ENCODE measurements around the gene CGB1.
"Not testable (repeated sequence)": the region's sequence is repeated elsewhere in the genome, so short reads cannot be mapped to it uniquely, and the experiment has no call there.

Gene CGB1

DNA sequence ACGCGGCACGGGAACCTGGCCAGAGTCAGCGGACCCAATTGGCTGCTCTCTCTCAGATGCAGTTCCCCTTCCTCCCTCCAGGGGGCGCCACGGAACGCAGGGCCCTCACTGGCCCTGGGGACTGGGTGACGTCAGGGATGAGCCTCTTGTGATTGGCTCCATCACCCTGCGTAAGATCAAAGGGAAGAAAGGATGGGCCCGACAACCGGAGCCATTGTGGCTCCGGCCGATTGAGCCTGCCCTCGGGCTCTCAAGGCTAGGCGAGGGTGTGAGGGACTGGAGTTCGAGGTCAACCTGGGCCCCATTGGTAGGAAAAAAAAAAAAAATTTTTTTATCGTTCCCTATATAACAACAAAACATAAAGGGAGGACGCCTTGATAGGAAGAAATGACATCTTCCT, at the start of gene CGB1:
TSS of gene CGB1 (minus strand) at position 81 of the 400 bp plus-strand sequence. CDS start 184 bp downstream, outside the sequence.
- in situ Hi-C loops (cut with MboI; ENCODE audit: low sequenced_read_pairs) = not testable (repeated sequence)

DNA sequence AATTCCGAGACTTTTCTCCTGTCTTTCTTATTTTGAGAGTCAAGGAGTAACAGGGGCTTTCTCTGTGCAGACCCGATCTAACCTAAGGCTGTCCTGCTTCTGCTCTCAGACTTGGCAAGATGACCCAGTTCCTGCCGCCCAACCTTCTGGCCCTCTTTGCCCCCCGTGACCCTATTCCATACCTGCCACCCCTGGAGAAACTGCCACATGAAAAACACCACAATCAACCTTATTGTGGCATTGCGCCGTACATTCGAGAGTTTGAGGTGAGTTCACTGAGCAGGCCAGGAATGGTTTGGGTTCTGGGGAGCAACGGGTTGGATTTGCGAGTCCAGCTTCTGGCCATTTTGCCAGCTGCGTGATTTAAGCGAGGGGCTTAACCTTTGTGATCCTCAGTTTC, 49.6 kb upstream of the CGB1 start:
- in situ Hi-C loops (cut with MboI; ENCODE audit: low sequenced_read_pairs) = no loop called here

DNA sequence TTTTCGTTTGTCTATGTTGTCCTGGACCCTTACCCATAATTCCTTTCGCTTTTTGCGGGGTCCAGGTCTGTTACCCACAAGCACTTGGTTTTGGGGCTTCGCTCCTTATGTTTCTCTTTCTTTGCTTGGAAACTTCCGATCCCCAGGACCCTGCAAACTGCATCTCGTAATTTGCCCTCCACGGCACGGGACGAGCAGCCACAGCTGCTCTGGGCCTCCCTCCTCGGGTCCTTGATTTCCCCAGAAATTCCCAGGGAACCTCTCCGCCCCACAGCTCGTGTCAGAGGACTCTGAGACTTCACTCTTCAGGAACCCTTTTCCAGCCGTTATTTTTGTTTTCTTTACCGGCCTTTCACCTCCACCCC, 49.2 kb upstream of the CGB1 start:
- in situ Hi-C loops (cut with MboI; ENCODE audit: low sequenced_read_pairs) = no loop called here

DNA sequence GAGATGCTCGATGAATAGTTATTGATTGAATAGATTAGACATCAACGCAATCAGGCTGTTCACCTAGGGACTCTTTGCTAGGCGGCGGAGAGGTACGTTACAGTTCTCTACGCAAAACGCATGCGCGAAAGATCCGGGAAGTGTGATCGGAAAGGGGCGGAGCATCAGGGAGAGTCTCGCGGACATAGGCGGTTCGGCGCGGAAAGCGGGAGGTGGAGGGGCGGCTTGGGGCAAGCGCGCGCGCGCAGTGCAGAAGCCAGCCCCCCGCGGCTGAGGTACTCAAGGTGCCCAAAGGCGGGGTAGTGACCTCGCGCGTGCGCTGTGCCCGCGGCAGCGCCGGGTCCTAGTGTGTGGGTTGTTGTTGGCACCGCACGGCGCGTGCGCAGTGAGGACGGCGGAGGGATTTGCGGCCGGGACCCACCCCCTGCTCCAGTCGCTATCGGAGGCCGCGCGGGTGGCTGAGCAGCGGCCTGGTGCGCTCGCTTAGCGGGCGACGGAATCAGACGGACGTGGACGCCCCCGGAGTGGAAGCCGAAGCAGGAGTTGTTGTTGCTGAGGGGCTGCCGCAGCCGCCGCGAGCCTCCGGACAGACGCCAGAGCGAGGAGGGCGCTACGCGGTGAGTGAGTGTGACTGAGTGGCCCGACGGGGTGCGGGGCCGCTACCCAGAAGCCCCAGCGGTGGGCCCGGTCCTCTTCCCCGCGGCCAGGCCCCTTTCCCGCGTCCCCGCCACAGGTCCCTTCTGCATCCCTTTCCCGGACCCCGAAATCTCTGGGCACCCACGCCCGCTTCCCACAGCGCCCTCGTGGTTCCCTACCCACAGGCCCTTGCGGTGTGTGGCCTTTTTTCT, 48.5 kb upstream of the CGB1 start, which contains the start of gene SNRNP70:
TSS of gene SNRNP70 (plus strand) at position 432 of the 848 bp plus-strand sequence. CDS start 964 bp downstream, outside the sequence.
- in situ Hi-C loops (cut with MboI; ENCODE audit: low sequenced_read_pairs) = no loop called here

DNA sequence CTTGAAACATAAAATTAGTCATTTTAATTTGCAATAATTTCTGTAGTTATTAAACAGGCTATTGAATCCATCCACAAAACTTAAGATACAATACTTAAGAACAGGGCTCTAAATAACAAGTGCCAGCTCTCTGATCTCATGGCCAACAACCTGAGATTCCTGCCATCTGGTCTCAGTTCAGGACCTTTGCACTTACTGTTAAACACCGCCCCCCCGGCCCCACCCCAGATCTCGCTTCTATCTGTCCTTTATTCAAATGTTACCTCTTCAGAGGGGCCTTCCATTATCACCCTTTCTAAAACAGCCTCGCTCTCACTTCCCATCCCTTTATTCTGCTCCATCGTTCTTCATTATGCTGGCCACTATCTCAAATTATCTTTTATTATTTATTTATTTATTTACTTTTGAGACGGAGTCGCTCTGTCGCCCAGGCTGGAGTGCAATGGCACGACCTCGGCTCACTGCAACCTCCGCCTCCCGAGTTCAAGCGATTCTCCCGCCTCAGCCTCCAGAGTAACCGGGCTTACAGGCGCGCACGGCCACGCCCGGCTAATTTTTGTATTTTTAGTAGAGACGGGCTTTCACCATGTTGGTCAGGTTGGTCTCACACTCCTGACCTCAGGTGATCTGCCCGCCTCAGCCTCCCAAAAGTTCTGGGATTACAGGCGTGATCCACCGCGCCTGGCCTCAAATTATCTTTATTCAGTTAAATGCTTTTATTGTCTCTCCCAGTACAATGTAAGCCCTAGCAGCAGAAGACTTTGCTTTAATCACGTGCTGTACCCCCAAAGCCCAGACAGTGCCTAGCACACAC, 47.7 kb upstream of the CGB1 start:
- in situ Hi-C loops (cut with MboI; ENCODE audit: low sequenced_read_pairs) = no loop called here

DNA sequence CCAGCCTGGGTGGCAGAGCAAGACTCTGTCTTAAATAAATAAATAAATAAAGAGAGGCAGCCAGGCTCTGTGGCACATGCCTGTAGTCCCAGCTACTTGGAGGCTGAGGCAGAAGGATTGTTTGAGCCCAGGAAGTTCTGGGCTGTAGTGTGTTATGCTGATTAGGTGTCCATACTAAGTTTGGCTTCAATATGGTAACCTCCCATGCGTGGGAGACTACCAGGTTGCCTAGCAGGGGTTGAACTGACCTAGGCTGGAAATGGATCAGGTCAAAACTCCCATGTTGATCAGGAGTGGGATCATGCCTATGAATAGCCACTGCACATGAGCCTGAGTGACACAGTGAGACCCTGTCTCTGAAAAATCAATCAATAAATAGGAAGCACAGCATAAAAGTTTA, 44.6 kb upstream of the CGB1 start:
- in situ Hi-C loops (cut with MboI; ENCODE audit: low sequenced_read_pairs) = no loop called here

DNA sequence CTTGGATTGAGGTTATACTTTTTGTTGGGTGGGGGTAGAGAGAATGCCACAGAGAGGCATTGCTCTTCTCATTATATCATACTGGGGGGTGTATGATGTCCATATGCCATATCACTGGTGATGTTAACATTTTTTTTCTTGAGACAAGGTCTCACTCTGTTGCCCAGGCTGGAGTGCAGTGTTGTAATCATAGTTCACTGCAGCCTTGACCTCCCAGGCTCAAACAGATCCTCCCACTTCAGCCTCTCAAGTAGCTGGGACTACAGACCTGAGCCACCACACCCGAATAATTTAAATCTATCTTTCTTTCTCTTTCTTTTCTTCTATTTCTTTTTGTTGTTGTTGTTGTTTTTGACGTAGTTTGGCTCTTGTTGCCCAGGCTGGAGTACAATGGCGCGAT, 43.7 kb upstream of the CGB1 start:
- in situ Hi-C loops (cut with MboI; ENCODE audit: low sequenced_read_pairs) = no loop called here

DNA sequence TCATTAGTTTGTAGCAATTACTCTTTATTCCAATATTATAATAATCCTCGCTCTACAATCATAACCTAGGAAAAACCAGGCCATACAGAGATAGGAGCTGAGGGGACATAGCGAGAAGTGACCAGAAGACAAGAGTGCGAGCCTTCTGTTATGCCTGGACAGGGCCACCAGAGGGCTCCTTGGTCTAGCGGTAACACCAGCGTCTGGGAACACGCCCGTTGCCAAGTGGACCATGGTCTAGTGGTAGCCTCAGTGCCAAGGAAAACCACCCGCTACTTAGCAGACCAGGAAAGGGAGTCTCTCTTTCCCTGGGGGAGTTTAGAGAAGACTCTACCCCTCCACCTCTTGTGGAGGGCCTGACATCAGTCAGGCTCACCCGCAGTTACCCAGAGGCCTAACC, 38.2 kb upstream of the CGB1 start:
- in situ Hi-C loops (cut with MboI; ENCODE audit: low sequenced_read_pairs) = not testable (repeated sequence)

DNA sequence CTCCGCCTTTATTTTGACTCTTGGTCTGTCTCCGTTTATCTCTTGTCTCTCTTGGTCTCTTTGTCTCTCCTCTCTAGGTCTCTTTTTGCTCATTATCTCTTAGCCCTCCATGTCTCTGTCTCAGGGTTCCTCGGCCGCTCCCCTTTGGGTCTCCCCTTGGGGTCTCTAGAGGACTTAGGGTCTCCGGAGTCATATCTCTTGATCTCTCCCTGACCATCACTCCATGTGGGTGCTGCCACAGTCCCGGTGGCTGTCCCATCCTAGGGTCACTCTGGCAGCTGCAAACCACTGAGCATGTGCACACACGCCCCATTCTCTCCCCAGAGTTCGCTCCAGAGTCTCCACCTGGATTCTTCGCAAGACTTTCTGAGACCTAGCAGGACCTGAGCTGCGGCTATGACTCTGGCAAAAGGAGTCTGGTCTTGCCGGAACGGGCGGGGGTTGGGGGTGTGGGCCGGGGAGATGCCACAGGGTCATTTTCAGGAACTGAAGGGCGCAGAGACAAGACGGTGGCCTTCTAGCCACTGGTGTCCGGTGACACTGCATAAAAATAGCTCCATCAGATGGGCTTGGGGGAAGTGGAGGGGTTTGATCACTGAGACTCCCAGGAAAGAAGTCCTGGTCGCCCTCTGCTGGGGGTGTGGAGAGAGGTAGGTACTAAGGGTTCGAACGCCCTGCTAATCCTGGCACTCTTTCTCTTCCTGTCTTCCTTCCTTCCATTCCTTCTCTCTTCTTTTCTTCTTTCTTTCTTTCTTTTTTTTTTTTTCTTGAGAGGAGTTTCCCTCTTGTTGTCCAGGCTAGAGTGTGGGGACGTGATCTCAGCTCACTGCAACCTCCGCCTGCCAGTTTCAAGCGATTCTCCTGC, 37.1 kb upstream of the CGB1 start:
- in situ Hi-C loops (cut with MboI; ENCODE audit: low sequenced_read_pairs) = no loop called here

DNA sequence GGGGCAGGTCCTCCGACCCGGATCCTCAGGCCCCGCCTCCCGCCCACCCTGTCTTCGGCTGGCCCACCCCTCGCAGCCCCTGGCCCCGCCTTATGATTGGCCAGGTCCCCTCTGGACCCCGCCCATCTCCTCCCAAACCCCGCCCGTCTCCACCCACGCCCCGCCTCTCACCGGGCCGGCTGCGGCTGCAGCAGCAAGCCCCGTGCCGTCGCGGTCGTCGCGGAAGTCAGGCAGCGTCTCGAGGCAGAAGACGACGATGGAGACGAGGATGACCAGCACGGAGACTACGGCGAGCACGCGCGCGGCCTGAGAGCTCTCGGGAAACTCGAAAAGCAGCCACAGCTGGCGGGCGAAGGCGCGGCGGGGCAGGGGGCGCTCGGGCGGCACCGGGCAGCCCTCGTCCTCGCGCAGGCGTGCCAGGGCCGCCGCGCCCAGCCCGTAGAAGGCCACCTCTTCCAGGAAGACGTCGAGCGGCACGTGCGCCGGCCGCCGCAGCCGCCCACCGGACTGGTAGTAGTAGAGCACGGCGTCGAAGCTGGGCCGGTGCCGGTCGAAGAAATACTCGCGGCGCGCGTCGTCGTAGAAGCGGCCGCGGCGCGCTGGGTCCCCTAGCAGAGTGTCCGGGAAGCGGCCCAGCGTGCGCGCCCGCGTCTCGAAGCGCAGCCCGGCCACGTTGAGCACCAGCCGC, 35.3 kb upstream of the CGB1 start:
- in situ Hi-C loops (cut with MboI; ENCODE audit: low sequenced_read_pairs) = no loop called here

DNA sequence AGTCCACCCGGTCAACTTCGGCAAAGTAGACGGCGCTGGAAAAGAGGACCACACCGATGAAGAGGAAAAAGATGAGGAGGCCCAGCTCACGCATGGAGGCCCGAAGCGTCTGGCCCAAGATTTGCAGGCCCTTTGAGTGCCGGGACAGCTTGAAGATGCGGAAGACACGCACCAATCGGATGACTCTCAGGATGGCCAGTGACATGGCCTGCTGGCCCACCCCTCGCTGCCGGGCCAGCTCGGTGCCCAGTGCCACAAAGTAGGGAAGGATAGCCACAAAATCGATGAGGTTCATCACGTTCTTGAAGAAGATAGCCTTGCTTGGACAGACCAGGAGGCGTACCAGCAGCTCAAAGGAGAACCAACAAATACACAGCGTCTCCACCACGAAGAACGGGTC, 33.7 kb upstream of the CGB1 start:
- in situ Hi-C loops (cut with MboI; ENCODE audit: low sequenced_read_pairs) = no loop called here

DNA sequence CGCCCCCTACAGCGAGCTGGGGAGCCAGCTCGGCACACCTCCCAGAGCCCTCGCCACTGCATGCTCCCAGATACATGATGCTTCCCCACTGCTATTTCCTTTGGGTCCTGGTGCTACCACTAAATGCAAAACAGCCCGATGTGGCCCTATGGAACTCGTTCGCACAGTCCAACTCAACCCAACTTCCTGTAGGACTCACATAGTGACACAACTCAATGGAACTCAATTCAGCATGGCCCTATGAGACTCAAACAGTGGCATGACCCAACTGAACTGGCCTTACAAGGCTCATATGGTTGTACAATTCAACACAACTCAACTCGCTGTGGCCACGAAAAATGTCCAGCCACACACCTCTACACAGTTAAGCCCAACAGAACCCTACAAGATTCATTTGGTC, 32.3 kb upstream of the CGB1 start:
- in situ Hi-C loops (cut with MboI; ENCODE audit: low sequenced_read_pairs) = no loop called here

DNA sequence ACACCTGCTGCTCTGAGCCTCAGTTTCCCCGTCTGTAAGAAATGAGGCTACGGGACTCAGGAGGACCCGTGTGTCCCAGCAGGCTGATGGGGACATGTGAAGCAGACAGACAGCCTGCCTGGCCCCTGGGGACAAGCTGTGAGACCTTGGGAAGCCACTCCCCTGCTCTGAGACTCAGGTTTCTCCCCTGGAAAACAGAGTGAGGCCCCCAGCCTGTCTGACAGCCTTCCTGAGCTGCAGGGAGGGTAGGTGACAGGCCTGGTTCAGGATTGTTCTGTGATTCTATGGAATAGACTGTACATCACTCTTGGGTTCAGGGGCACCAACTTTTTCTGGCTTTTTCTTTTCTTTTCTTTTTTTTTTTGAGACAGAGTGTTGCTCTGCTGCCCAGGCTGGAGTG, 30.9 kb upstream of the CGB1 start:
- in situ Hi-C loops (cut with MboI; ENCODE audit: low sequenced_read_pairs) = no loop called here

DNA sequence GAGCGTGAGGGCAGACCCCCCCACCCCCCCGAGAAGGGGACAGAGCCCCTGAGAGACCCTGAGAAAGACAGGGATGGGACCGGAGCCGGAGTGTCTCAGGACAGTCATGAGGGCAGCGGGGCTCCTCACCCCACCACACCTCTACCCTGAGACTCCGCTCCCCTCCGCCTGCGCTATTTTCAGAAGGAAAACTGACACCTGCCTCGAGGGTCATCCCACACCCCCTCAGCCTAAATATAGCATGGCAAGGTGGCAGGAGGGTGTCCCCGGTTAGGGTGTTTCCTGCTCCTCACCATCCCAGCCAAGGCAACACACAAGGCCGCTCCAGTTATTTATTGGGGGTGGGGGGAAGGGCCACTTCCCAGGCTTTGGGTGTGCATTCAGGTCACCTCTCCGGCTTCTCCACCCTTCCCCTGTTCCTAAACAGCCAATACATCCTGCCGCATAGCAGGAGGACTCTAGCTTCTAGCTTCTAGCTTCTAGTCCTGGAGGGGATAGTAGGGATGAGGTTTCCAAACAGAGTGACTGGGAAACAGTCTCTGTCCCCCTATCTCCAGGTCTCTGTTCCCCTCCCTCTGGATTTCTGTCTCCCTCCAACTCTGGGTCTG, 29.3 kb upstream of the CGB1 start:
- in situ Hi-C loops (cut with MboI; ENCODE audit: low sequenced_read_pairs) = no loop called here

DNA sequence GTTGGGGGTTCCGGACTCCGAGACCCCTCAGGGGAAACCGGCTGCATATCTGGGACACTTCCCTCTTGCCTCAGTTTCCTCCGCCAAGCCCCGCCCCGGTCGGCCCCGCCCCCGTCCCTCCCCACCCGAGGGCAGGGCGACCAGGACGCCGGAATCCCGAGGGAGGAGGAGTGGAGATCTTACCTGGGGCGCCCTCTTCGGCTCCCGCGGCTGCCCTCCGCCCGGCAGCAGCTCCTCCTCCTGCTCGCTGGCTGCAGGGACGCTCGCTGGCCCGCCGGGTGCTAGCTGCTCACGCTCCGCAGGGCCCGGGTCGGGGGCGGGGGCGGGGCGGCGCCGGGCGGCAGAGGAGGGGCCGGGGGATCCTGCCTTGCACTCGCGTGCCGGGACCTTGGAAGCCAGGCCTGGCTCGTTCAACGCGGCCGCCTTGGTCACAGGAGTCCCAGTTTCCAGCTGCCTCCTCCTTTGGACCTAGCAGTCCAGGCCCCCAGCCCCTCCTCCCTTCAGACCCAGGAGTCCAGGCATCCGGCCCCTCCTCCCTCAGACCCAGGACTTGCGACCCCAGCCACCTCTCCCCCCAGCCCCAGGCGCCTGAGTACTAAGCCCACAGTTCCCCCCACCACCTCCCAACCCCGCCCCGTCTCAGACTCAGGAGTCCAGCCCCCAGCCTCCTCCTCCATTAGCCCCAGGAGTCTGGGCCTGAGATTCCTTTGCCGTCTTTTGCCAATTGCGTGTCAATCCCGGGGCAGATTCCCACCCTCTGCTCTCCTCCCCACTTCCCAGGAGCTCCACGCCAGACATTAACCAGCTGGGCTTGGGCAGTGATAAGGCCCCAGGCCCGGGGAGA, 28.3 kb upstream of the CGB1 start, which contains the start of gene NTF4:
TSS of gene NTF4 (minus strand) at position 51 of the 844 bp plus-strand sequence. CDS start 2,821 bp downstream, outside the sequence.
- in situ Hi-C loops (cut with MboI; ENCODE audit: low sequenced_read_pairs) = no loop called here

DNA sequence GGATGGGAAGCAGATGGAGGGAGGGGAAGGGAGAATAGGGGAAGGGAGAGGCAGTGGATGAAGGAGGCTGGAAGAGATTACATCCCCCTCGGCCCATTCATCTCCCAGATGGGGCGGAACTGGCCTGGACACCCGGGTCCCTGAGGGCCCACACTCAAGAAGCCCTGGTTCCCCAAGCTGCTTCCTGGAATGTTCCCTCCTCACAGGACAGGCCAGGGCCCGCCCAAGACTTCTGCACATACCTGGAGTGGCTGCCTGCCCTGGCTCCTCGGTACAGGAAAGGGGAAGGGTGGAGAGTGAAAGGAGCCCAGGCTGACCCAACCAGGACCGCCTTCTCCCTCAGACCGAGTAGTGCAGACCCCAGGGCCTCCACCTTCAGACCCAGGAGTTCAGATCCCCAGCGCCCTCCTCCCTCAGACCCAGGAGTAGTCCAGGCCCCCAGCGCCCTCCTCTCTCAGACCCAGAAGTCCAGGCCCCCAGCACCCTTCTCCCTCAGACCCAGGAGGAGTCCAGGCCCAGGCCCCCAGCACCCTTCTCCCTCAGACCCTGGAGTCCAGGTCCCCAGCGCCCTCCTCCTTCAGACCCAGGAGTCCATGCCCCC, 27.4 kb upstream of the CGB1 start:
- in situ Hi-C loops (cut with MboI; ENCODE audit: low sequenced_read_pairs) = no loop called here

DNA sequence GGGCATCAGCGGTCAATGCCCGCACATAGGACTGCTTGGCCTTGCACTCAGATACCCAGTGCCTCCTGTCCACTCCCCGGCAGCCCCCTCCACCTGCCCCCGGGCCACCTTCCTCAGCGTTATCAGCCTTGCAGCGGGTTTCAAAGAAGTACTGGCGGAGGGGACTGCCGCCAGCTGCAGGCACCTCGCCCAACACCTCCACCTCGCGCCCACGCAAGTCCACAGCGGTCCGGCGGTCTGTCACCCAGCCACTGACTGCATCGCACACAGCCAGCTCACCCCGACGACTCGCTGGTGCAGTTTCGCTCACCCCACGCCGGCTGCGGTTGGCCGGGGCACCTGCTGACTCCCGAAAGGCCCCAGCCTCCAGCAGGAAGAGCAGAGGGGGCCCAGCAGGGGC, 24.8 kb upstream of the CGB1 start:
- in situ Hi-C loops (cut with MboI; ENCODE audit: low sequenced_read_pairs) = no loop called here

DNA sequence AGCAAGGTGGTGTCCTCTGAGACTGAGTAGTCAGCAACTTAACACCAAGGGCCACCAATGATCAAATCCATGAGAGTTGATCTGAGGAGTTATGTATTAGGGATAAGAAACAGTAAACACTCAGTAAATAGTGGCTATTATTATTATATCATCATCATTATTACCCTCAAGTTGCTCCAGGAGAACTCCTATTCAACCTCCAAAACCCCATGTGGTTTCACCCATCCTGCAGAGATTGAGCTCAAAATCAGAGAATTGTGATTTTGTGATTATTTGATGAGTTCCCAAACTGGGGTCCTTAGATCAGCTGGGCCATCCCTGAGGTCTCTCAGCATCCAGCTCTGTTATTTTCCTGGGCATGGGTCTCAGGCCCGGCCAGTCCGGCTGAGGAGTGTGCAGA, 24.3 kb upstream of the CGB1 start:
- in situ Hi-C loops (cut with MboI; ENCODE audit: low sequenced_read_pairs) = no loop called here

DNA sequence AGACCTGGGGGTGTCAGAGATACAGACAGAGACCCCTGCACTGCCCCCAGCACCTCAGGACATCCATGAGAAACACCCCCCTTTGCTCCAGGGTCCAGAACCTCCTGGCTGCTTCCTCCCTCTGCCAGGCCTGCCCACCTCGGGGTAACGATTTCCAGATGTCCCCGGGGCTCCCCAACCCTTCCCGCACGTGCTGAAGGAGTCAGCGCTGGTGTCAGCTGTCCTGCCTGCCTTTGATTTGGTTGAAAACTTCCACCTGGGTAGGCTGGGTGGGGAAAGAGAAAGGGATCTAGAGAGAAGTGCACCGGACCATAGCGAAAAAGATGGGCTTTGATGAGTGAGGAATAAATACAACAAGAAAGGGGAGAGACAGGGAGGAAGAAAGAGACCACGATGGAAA, 22.4 kb upstream of the CGB1 start:
- in situ Hi-C loops (cut with MboI; ENCODE audit: low sequenced_read_pairs) = no loop called here

Measured in HL-60/S4 treated with retinoic acid at 250 ng/mL for 4 days and 3 days (cell line).